GM19035 (cell line): ENCODE data around the gene NTF4.
A peak's percentile ranks its signal among the peaks of the same experiment; 100 is the strongest.

Source experiments
- ATAC-seq: cut with Tn5 transposase; IDR thresholded peaks from one replicate; pipeline ENCODE4 v1.9.1; 2021; ENCODE audit not compliant: unreplicated experiment

The NTF4 gene

GRCh38 chr19:49064768-49065611 lies at the start of gene NTF4:
TSS of gene NTF4 (minus strand) at chr19:49064818. CDS start at chr19:49061997, 2,821 bp downstream.
- ATAC-seq = no peak

- peak; percentile 44 for ATAC-seq
These were observed 49.4 kb upstream of the NTF4 start, which contains the start of gene LIN7B for GRCh38 chr19:49113762-49114629. TSS of gene LIN7B (plus strand) at chr19:49114370. CDS start at chr19:49114405, 35 bp downstream.

- ATAC-seq = no peak
These were observed 46.8 kb upstream of the NTF4 start for GRCh38 chr19:49111218-49111998.

GRCh38 chr19:49110567-49110966 lies 45.9 kb upstream of the NTF4 start:
- no peak for ATAC-seq

GRCh38 chr19:49109569-49110233 lies 45.1 kb upstream of the NTF4 start:
- ATAC-seq = no peak

- ATAC-seq = no peak
These were observed 44.4 kb upstream of the NTF4 start for GRCh38 chr19:49109051-49109450.

GRCh38 chr19:49107625-49108459 lies 43.2 kb upstream of the NTF4 start:
- ATAC-seq = no peak

GRCh38 chr19:49106648-49107135 lies 42.1 kb upstream of the NTF4 start:
- no peak for ATAC-seq

- no peak for ATAC-seq
These were observed 39.7 kb upstream of the NTF4 start for GRCh38 chr19:49104229-49104864.

GRCh38 chr19:49103331-49104085 lies 38.9 kb upstream of the NTF4 start:
- ATAC-seq = no peak

- ATAC-seq = no peak
These were observed 37.7 kb upstream of the NTF4 start for GRCh38 chr19:49102303-49102702.

GRCh38 chr19:49101160-49101559 lies 36.5 kb upstream of the NTF4 start:
- ATAC-seq = no peak

GRCh38 chr19:49098795-49099194 lies 34.2 kb upstream of the NTF4 start:
- ATAC-seq = no peak

- ATAC-seq = no peak
These were observed 33.1 kb upstream of the NTF4 start for GRCh38 chr19:49097453-49098288.

- no peak for ATAC-seq
These were observed 30.2 kb upstream of the NTF4 start for GRCh38 chr19:49094505-49095482.

- ATAC-seq = no peak
These were observed 28.1 kb upstream of the NTF4 start for GRCh38 chr19:49092686-49093085.
